ENCODE results near the gene ACADL. TPM values are rescaled to one million over a fixed set of nuclear protein-coding genes. Genes with fewer than 3 reads are reported as not detected.

ACADL gene
- total and polyA plus RNA-seq, 2 of the 8 experiments (the other 6 are each of a cell fraction or from before 2014, with no cell fraction given), result 0.11 to 0.34 TPM

DNA sequence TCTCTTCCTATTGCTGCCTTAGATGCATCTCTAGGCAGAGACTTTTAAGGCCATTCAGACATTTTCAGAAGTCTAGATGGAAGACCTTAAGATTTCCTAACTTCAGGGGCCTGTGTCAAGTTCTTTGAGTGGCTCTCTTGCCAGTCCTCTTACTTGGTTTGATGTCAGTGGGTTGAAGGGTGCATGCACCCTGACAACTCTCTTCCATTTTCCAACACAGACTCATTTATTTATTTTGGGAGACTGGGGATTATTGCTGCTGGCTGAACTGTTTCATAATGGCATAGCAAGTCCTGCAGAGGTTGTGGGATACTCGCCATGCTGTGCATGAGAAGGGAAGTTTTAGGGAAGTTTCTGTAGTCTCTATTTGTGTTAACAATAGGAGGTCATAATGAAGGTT, 39.0 kb upstream of the ACADL start:
- H3K4me2 ChIP-seq (ENCODE audit: insufficient read depth in 1 of 2, low read depth in 2 of 2, low read length in 2 of 2), result no peak overlapping the region
- ChIA-PET POLR2A (ENCODE audit: partially characterized antibody) (no interaction called here), CTCF (ENCODE audit: partially characterized antibody) (no interaction called here)
- no peaks in the 10 kb centered on the region for H3K23me2 ChIP-seq (ENCODE audit: low read depth, low read length)
- no peak overlapping the region for H2BK15ac ChIP-seq (ENCODE audit: low read length)
- FAIRE-seq (no peak), DNase-seq (ENCODE audit: low read depth in 1 of 2, low spot score in 2 of 2) (no peak)
- no peak overlapping the region for H4K8ac ChIP-seq (ENCODE audit: extremely low read depth, insufficient read depth, low read length)
- H3K9me3 ChIP-seq (ENCODE audit: insufficient read depth in 2 of 2, low read depth in 1 of 2, low read length in 1 of 2), result no peaks in the 10 kb centered on the region
- no peak overlapping the region for H3K18ac ChIP-seq (ENCODE audit: extremely low read depth, low read length)
- no peak overlapping the region for H4K91ac ChIP-seq (replicated peaks; ENCODE audit: insufficient read length, low read length)
- no peak overlapping the region for H3K27ac ChIP-seq (ENCODE audit: low read depth, low read length)
- H3K27me3 ChIP-seq (replicated peaks in 1 of 4; ENCODE audit: control insufficient read depth in 3 of 4, extremely low read depth in 1 of 4, insufficient read depth in 3 of 4, low read length in 3 of 4), result no peaks in the 10 kb centered on the region
- WGBS, 2 experiments (ENCODE audit: extremely low coverage in 1 of 2, insufficient coverage in 1 of 2, insufficient read length in 1 of 2, insufficient replicate concordance in 2 of 2, low coverage in 1 of 2, low lambda C conversion rate in 2 of 2, missing lambda C conversion rate in 1 of 2), result 89% methylated on average over 1 of the region's 1 CpG; no CpG with 5 or more reads in 1 of the 2 experiments
- no peak overlapping the region for H4K5ac ChIP-seq (ENCODE audit: insufficient read length, low read depth, low read length)
- H3K14ac ChIP-seq (ENCODE audit: insufficient read length), result no peak overlapping the region
- no peak overlapping the region for H2AK5ac ChIP-seq (ENCODE audit: low read depth, low read length)
- no peaks in the 10 kb centered on the region for H3K4me1 ChIP-seq (replicated peaks in 1 of 4; ENCODE audit: control insufficient read depth in 3 of 4, insufficient read depth in 4 of 4, low read length in 3 of 4)
- no peaks in the 10 kb centered on the region for H3K79me1 ChIP-seq (ENCODE audit: low read depth, low read length)
- H3K9ac ChIP-seq (replicated peaks in 1 of 4; ENCODE audit: extremely low read depth in 1 of 4, low read depth in 3 of 4, low read length in 3 of 4), result no peak overlapping the region
- H2BK20ac ChIP-seq (ENCODE audit: low read length), result no peak overlapping the region
- no peak overlapping the region for H2AFZ ChIP-seq (ENCODE audit: low read length)
- H4K20me1 ChIP-seq (replicated peaks in 1 of 2; ENCODE audit: control insufficient read depth in 1 of 2, insufficient read depth in 2 of 2, low read length in 2 of 2), result no peaks in the 10 kb centered on the region
- no peak overlapping the region for H2BK12ac ChIP-seq (ENCODE audit: low read depth, low read length)
- H3K4me3 ChIP-seq (ENCODE audit: extremely low read depth in 1 of 4, insufficient read depth in 2 of 4, low read depth in 3 of 4, low read length in 4 of 4), result no peak overlapping the region
- H3K56ac ChIP-seq (replicated peaks; ENCODE audit: insufficient read length, low read depth, low read length), result no peak overlapping the region
- no peaks in the 10 kb centered on the region for H3K79me2 ChIP-seq (ENCODE audit: control insufficient read depth in 1 of 2, insufficient read depth in 2 of 2, low read length in 2 of 2)
- H3K36me3 ChIP-seq (ENCODE audit: control insufficient read depth in 2 of 4, insufficient read depth in 4 of 4, low read length in 3 of 4), result no peaks in the 10 kb centered on the region
- H3K4ac ChIP-seq (replicated peaks; ENCODE audit: insufficient read length, low read depth, low read length), result no peak overlapping the region
- no peak overlapping the region for H3K23ac ChIP-seq (ENCODE audit: insufficient read length)
- H2BK5ac ChIP-seq (ENCODE audit: low read depth, low read length), result no peak overlapping the region
- no peak overlapping the region for H2BK120ac ChIP-seq (replicated peaks; ENCODE audit: low read depth, low read length)
- TF ChIP-seq ZNF274 (IDR thresholded peaks at IDR 0.05; ENCODE audit: borderline replicate concordance, extremely low read depth, low read length) (no peak), FOSL1 (IDR thresholded peaks at IDR 0.05; ENCODE audit: insufficient read depth, low read depth, low read length) (no peak), MAFK (IDR thresholded peaks at IDR 0.05; ENCODE audit: low read depth, low read length) (no peak), EP300 (IDR thresholded peaks at IDR 0.05; ENCODE audit: borderline replicate concordance in 1 of 2, low read depth in 2 of 2, low read length in 2 of 2) (no peak), RXRA (IDR thresholded peaks at IDR 0.05; ENCODE audit: insufficient read depth, low read depth, low read length) (no peak), USF2 (IDR thresholded peaks at IDR 0.05; ENCODE audit: low read length) (no peak), NRF1 (IDR thresholded peaks at IDR 0.05; ENCODE audit: low read depth, low read length) (no peak), EZH2 (IDR thresholded peaks at IDR 0.05; ENCODE audit: low read depth, low read length, severe bottlenecking) (no peak), JUN (IDR thresholded peaks at IDR 0.05; ENCODE audit: low read depth, low read length) (no peak), EGR1 (IDR thresholded peaks at IDR 0.05; ENCODE audit: borderline replicate concordance, low read depth, low read length) (no peak), SRF (IDR thresholded peaks at IDR 0.05; ENCODE audit: low read depth, low read length) (no peak), POLR2AphosphoS5 (IDR thresholded peaks at IDR 0.05; ENCODE audit: low read depth, low read length) (no peak), CHD2 (IDR thresholded peaks at IDR 0.05; ENCODE audit: low read length) (no peak), SAP30 (IDR thresholded peaks at IDR 0.05; ENCODE audit: insufficient read depth, insufficient replicate concordance, low read length) (no peak)

All from H1 (cell line).